DMS114 treated with DMSO at 0.1 percent for 48 hours (cell line): ENCODE results near the gene EEF1AKMT1.
"Not testable (repeated sequence)": the region's sequence is repeated elsewhere in the genome, so short reads cannot be mapped to it uniquely, and the experiment has no call there.

Experiments used
- DNase-seq: peaks from one replicate; lab custom pipeline; 2025; ENCODE audit not compliant: unreplicated experiment; lab: John Stamatoyannopoulos, UW

Gene EEF1AKMT1

DNA sequence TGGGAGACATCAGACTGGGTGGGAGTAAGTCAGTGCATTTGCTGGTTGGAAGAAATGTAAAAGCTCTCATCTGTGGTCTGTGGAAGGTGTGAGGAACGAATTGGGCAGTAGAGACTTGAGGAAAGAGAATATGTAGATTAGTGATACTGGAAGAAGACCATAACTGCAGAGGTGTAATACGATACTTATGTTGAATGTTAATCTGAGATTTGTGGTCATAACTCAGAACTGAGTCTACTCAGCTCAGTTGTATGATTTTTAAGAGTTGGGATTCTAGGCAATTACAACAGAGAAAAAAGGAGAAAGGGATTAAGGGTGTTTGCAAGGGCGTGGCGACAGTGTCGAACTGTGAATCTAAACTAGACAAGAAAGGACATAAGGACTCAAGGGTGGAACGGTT is 73.5 kb downstream of the EEF1AKMT1 start:
- DNase-seq, result no peak

DNA sequence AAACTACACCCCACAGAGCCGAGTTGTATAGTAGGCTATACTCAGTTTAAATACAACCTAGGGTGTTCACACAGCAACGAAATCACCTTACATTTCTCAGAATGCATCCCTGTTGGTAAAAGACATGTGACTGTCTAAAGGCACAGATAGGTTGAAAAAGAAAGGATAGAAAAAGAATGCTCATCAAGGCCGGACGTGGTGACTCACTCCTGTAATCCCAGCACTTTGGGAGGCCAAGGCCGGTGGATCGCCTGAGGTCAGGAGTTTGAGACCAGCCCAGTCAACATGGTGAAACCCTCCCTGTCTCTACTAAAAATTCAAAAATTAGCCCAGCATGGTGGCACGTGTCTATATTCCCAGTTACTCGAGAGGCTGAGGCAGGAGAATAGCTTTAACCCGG is 74.0 kb downstream of the EEF1AKMT1 start:
- DNase-seq, result no peak

DNA sequence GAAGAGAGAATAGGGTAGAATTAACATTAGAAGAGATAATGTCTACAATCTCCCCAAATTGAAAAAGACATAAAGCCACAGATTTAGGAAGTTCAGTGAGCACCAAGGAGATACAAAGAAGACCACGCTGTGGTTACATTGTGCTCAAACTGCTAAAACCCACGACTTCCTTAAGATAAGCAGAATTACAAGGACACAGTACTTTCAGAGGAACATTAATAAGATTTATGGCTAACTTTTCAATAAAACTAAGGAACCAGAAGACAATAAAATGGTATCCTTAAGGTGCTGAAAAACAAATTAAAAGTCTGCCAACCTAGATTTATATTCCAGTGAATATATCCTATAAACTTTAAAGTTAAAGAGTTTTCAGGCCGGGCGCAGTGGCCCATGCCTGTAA is 77.7 kb downstream of the EEF1AKMT1 start:
- DNase-seq, result no peak

DNA sequence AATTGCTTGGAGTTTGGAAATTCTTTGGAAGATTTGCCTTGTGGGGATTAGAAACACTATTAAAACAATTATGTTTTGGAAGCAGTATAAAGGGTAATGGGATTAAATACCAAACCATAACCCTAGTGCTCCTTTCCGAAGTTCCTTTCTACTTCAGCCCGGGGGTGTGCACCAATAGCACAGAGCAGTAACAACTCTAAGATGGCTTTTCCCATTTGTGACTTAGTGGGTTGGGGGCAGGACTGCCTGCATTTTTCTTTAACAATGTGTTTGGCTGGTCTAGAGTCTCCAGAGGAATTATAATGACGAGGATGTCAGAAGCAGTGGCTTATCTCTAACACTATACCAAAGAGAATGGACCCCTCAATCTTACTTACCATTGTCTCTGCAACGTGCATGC is 82.1 kb downstream of the EEF1AKMT1 start:
- DNase-seq, result no peak

DNA sequence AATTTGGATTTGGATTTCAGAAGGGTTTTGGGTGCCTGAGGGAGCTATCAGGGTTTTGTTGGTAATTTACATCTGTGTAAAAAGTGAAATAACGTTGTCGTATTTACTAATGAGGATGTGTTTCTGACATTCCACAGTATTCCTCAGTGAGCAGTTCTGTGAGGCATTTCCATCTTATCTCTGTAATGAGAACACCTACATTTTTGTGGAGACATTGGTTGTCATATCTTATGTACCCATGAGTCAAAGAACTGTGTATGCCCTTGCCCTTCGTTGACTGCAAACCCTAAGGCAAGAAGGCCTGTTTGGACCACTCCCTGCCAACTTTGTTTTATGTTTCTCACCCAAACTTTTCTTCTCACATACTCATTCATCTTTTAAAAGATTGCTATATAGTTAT is 84.5 kb downstream of the EEF1AKMT1 start:
- DNase-seq, result no peak

DNA sequence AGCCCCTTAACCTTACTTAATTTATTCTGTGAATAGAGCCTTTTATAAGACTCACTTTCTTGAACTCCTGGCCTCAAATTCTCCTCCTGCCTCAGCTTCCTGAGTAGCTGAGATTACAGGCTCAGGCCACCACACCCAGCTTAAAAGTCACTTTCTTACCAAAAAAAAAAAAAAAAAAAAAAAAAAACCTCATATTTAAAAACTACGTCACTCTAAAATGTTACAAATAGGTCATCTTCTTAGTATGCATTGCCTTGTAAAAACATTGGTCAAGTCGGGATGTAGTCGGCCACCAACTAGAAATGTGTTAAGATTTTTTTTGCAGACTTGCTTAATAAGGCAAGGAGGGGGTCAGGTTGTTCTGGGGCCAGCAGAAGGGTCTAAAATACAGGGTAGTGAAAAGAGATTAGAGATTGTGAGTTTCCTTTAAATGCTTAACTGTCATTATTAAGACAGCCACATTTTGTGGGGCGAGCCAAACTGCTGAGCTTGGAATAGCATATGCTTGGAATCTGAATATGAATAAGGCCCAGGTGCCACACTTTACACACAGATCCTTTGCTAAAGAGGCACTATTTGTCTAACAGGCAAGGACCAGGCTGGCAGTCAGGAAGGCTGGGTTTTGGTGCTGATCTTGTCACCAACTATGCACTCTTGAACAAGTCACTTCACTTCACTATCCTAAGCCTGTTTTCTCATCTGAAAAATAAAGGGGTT is 86.7 kb downstream of the EEF1AKMT1 start:
- no peak for DNase-seq

DNA sequence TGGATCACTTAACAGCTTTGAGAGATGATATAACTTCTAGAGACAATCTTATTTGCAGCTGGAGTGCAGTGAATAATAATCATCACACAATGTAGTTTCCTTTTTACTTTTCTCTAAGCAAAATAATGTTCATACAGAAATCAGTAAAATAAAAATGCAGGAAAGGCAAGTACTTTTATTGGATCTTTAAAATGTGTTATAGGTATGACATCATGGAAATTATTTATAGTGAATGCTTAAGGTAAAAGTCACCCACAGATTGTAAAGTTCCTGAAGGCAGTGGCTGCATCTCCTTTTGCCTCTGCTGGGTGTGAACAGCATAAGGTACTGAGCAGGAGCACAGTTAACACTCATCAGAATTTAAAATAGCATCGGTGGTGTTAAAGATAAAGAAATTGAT is 87.6 kb downstream of the EEF1AKMT1 start:
- no peak for DNase-seq

DNA sequence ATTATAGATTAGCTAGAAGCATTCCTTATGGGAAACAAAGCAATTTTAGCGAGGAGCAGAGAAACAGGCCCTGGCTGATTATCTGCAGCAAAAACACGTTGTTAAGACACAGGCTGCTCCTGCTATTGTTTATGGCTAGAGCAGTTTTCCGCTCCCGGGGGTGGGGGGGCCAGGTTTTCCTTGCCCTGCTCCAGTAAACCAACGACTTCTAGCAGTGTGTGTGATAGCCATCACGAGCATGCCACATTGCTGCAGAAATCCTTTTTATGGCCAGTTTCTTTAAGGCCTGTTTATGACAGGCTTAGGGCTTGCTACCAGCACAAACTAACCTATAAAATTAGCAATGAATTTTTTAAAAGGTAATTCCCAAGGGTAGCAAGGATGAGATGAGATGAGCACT is 88.7 kb downstream of the EEF1AKMT1 start:
- DNase-seq, result no peak

DNA sequence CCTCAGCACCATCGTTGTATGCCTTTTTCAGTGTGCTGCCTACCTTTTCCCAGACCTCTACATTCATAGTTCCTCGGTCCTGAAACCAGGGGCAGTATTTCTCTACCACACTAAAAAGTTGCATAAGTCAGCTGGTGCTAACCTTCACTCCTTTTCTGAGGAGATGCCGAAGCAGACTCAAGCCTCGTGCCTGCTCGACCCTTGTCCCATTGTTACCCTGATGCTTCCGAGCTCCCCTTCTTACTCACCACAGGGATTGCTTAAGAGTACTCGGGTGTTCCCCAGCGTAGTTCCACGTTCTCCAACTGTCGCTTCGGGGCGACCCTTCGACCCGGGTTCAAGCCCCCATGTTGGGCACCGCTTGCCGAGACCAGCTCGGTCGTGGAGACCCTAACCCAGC is 89.2 kb downstream of the EEF1AKMT1 start:
- no peak for DNase-seq

DNA sequence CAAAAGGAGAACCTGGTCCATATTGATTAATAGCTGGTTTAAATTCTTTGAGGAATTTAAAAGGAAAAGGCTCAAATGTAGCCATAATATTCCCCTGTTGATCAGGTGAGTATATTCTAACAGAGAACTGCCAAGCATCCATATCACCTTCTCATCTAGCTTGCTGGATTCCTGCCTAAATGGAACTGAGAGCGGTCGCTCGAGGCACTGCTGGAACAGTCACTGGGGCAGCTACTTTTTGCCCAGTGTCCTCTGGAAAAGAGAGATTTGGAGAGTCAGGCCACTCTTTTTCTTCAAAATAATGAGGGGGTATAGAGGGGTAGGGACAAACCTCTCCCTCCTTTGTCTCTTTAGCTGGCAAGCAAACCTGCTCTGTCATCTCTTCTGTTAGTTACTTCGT is 89.7 kb downstream of the EEF1AKMT1 start:
- DNase-seq, result no peak

DNA sequence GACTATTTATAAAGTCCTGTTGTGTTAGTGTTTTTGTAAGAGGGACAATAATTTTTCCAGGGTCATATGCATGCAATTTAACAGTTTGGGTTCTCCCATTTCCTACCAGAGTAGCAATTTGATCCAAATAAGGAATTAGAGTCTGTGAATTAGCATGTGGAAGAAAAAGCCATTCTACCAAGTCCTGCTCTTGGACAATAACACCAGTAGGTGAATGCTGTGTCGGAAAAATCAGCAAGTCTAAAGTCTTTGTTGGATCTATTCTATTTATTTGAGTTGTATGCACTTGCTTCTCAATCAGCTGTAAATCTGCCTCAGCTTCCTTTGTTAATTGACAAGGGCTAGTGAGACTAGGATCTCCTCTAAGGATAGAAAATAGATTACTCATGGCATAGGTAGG is 91.7 kb downstream of the EEF1AKMT1 start:
- no peak for DNase-seq

DNA sequence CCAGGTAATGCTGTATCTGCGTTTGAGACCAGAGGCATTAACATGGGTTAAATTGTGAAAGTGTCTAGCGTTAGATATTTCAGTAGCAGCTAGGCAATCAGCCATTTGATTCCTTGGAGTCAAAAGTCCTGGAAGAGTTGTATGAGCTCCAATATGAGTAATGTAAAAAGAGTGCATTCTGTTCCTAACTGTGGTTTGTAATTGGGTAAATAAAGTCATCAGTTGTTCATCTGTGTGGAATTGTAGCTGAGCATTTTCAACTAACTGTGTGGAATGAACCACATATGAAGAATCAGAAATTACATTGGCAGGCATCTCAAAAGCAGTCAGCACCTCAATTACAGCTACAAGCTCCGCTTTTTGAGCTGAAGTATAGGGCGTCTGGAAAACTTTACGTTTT is 92.3 kb downstream of the EEF1AKMT1 start:
- DNase-seq, result not testable (repeated sequence)

DNA sequence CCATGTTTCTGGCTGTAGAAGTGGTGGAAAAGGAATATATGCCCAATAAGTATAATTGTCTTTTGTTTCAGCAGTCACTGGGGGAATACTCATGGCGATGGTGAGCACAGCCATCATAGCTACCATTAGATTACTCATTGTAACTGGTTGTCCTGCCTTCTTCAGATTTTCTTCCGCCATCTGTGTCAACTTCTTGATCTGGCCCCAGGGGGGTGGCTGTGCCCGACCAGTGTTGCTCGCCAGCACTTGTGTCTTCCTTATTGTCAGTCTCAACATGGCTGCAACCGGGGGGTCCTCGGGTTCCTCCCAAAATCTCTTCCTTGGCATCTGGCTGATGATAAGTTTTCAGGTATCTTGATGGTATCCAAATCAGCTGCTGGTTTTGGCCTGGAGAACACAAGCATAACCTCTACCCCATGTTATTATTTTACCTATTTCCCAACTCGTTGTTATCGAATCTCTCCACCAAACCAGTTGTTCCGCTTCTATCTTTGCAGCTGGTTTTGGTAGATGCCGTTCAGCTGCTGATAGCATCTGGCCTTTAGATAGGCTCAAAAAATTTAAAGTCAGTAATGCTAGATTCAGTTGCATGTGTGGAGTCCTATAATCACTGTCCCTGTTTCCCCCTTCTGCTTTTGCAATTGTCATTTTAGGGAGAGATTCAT is 93.2 kb downstream of the EEF1AKMT1 start:
- DNase-seq, result no peak

DNA sequence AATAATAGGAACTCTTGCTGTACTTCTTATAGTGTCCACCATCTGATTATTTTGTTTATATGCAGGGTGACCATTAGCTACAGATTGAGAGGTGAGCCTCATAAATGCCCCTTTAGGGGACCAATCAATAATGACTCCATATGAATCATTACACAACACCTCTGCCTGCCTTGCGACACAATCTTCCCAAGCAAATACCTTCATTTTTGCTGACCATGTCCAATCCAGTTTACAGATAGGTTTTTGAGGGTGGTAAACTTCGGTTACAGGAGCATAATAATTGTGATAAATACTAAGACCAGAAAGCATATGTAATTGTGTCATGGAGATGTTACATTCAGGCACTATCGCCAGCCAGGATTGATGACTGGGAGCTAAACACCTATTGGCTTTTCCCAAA is 93.9 kb downstream of the EEF1AKMT1 start:
- no peak for DNase-seq
